HG02884 (cell line): Measurements from ENCODE around the gene SYT2.
"Not testable (repeated sequence)": the region's sequence is repeated elsewhere in the genome, so short reads cannot be mapped to it uniquely, and the experiment has no call there.

Experiments used
- ATAC-seq: cut with Tn5 transposase; IDR thresholded peaks from one replicate; pipeline ENCODE4 v1.9.1; 2021; ENCODE audit warnings: mild to moderate bottlenecking, moderate library complexity; ENCODE audit not compliant: unreplicated experiment

SYT2 gene

GRCh38 chr1:202599669-202600431, 110.4 kb downstream of the SYT2 start:
- ATAC-seq: no peak

GRCh38 chr1:202597090-202597761, 113.0 kb downstream of the SYT2 start:
- no peak for ATAC-seq

GRCh38 chr1:202596638-202597037, 113.6 kb downstream of the SYT2 start:
- ATAC-seq: no peak

GRCh38 chr1:202593845-202594244, 116.4 kb downstream of the SYT2 start:
- ATAC-seq: no peak

GRCh38 chr1:202592146-202592545, 118.1 kb downstream of the SYT2 start:
- ATAC-seq: no peak

- no peak for ATAC-seq
Measured at GRCh38 chr1:202591515-202591914, 118.7 kb downstream of the SYT2 start.

DNA sequence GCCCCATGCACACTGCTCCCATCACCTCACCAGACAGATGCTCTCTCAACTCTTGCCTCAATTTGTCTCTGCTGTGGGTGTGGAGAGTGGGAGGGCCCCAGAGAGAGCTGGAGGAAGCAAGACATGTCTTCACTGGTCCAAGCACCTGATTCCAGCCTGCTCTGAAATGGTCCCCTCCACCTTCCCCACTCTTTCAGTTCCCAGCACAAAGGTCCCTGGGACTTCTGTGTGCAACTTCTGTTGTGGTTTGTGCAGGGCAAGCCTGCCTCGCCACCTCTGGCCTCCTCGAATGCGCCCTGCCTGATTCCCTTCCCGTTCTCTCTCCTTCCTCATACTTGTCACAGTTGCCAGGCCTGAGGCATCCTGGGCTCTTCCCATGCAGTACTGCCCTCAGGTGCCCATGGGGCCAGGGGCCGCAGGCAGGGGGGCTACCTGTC, 119.3 kb downstream of the SYT2 start:
- no peak for ATAC-seq

- no peak for ATAC-seq
Measured at GRCh38 chr1:202590126-202590525, 120.1 kb downstream of the SYT2 start.

DNA sequence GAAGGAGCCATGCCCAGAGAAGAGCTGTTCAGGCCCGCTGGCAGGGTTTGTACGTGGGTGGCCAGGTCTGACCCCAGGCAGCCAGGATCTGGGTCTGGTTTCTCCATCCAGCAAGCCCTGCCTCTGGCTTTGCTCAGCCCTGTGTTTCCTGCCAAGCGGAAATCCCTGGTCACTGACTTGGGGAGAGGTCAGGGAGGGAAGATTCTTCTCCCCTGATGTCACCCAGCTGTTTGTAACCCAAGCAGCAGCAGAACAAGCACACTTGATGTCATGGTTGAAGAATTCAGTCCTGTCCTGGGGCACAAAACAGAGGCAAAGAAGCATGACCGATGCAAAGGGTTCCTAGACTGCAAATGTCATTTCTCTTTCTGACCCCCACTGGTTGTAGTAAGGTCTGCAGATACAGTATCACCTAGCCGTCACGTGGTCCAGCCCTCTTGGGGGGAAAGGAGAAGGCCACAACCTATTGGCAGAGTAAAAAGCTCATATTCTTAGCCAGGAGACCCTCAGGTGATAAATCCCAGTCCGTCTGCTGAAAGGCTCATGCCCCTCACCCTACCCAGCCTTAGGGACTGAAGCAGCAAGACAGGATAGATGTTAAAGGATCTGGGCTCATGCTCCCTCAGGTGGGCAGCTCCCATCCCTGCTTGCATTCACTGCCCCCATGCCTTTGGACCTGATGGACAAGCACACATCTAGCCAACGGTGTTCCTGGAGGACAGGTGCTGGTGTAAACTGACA, 120.9 kb downstream of the SYT2 start:
- ATAC-seq: no peak

DNA sequence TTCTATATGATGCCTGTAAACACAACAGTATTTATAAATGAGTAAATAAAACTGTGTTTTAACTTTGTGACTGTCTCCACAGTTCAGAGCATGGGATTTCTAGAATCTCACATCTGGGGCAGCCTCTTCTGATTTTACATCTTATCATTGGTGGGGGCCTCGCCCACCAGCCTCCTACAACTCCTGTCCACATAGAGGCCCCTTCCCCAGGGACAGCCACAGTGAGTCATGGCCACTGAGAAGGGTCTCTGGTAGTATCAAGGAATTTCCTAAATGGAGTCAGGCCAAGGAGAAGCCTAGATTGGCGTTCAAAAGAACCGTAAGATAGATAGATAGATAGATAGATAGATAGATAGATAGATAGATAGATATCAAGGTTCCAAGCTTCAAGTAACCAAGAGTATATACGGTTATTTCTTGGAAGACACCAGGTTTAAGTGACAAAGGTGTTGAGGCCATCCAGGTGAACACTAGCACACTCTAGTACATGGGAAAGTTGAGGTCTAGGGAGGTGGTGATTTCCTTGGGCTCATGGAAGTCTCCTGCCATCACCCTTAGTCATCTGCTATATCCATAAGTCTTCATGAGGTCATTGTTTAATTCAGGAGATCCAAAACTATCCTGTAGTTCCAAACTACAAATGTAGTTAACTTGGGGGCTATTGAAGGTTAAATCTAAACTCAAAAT, 121.6 kb downstream of the SYT2 start:
- ATAC-seq: no peak

DNA sequence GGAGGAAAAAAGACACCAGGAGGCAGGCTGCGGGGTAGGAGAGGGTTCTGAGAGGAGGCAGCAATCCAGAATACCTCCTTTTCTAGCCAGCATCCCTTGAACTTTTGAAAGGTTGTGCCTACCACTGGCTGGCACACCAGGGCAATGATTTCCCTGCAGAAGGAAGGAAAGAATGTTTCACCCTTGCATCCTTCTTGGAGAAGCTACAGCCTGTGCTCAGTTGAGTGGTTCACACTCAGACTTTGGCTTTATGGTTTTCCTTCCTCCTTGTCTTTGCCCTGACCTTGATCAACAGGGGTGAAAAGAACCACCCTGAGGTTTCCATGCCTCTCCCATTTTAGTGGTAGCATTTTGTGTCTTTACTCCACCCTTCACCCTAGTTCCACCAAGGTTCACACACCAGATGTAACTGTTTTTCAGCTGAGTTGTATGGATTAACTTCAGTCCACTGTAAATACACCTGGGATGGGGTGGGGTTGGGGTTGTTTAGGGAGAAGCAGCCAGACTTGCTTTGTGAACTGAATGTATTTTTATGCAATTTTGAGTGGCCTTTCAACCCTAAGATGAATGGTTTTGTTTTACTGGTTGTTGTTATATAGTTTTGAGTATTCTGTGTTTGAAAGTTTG, 122.3 kb downstream of the SYT2 start:
- ATAC-seq: no peak

DNA sequence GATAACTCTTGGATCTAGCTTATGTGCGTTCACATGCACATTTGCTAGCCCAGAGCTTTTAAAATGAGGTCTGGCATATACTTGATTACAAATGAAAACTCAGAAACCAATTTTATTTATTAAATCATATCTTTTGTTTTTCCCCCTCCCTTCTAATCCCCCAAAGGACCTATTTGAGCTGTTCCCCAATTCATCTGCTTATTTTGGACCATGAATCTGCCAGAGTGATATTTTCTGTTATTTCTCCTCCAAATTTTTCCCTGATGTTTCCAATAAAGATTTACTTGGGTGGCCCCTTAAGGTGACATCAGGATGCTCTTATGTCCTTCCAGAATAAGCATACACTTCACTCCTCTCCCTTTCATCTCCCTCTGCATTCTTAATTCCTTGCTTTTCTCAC, 123.4 kb downstream of the SYT2 start:
- ATAC-seq: no peak

DNA sequence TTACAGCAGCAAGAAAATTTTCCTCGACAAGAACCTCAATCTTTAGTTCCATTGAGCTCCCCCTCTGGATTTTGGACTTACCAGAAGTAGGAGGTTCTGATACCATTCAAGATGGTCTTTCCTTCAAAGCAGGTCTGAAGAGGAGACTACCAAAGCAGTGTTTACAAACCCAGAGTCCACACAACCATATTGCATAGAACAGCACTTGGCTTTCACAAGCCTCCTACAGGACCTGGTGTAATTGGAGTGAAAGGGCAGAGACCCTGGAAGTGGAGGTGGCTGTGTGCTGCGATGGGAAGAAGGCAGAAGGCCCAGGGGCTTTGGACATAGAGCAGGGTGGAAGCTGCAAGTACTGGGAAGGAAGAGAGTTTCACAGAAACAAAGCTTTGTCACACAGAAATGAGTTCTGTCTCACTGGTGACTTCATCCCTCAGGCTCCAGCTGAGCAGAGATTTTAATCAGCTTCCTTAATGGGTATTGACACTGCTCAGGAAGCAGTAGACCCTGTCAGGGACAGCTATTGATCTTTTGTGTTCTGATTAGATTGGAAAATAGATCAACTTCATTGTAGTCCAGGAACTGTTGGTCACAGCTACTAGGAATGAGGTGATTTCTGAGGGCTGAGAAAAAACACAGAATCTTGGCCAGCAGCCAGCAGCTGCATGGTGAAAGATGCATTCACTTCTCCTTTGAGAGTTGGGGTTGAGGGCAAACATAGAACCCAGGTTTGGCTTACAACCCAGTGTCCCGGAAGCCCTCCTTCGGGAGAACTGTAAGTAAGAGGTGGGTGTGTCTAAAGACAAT, 124.0 kb downstream of the SYT2 start:
- ATAC-seq: no peak

DNA sequence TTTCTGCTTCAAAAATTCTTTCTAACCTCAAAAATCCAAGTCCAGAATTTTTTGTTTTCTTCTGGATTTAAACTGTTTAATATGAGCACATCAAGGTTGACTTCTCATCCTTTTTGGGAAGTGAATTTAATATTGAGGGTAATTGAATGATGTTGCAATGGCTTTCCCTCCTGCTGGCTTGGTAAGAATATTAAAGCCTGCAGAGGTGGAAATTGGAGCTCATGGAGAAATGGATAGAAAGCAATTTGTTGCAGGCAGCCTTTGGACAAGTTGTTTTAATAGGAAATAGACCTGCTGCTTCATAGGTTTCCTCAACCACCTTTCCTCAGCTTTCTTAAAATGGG, 124.7 kb downstream of the SYT2 start:
- ATAC-seq: no peak

GRCh38 chr1:202584707-202585589, 125.3 kb downstream of the SYT2 start:
- no peak for ATAC-seq

DNA sequence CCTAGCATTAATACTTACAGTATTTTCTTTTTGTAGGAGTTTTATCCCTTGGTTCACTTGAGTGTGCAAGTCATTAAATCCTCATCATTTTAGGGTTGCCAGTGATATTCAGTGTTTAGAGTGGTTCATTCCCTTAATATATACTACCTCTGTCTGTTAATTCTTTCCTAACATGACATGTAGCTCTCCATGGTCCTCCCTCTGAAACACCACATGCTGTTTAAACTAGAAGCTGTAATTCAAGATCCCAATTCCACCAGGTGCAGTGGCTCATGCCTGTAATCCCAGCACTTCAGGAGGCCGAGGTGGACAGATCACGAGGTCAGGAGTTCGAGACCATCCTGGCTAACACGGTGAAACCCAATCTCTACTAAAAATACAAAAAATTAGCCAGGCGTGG, 127.9 kb downstream of the SYT2 start:
- ATAC-seq: not testable (repeated sequence)

DNA sequence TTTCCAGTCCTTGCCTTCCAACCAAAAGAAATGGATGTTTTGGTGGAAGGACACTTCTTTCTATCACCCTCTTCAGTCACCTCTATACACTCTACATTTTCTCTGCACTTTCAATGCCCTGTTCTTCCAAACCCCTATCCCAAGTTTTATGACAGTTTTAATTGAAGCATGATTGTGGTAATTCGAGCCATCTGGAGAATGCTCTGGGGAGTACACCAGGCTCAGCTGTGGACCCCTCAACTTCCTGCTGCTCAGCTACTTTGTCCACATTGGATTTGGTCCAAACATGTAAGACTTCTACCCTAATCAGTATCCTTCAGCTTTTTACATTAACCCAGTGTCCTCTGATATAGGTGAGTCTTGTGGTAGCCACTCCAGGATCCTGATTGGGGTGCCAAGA, 129.6 kb downstream of the SYT2 start:
- no peak for ATAC-seq

- no peak for ATAC-seq
Measured at GRCh38 chr1:202579806-202580205, 130.4 kb downstream of the SYT2 start.

- ATAC-seq: no peak
Measured at GRCh38 chr1:202578565-202578964, 131.7 kb downstream of the SYT2 start.
